ENCODE measurements around the gene ATN1.
A peak's percentile ranks its signal among the peaks of the same experiment; 100 is the strongest.

Gene ATN1

GRCh38 chr12:6941267-6941666, 13.5 kb downstream of the ATN1 start:
- no peak for TF ChIP-seq CTCF (IDR thresholded peaks at IDR 0.05; ENCODE audit: borderline replicate concordance, insufficient read depth, low read depth, low read length)

GRCh38 chr12:6941782-6942181, 14.0 kb downstream of the ATN1 start:
- no peak overlapping the region for H3K4me3 ChIP-seq (ENCODE audit: low read depth, low read length)
- no peak for TF ChIP-seq CTCF (IDR thresholded peaks at IDR 0.05; ENCODE audit: borderline replicate concordance, insufficient read depth, low read depth, low read length)

More at GRCh38 chr12:6941267-6941666, 13.5 kb downstream of the ATN1 start:
- no peak overlapping the region for H3K4me3 ChIP-seq (ENCODE audit: low read depth, low read length)

GRCh38 chr12:6942331-6942665, 14.5 kb downstream of the ATN1 start:
- no peak for TF ChIP-seq CTCF (IDR thresholded peaks at IDR 0.05; ENCODE audit: borderline replicate concordance, insufficient read depth, low read depth, low read length)
- no peak overlapping the region for H3K4me3 ChIP-seq (ENCODE audit: low read depth, low read length)

- peak overlapping the region; percentile 16 for H3K4me3 ChIP-seq (ENCODE audit: low read depth, low read length)
- TF ChIP-seq CTCF (IDR thresholded peaks at IDR 0.05; ENCODE audit: borderline replicate concordance, insufficient read depth, low read depth, low read length), result no peak
Measured at GRCh38 chr12:6943389-6943721, 15.6 kb downstream of the ATN1 start.

GRCh38 chr12:6943722-6944380, 16.1 kb downstream of the ATN1 start, which contains the start of the genes C12orf57 and RNU7-1:
C12orf57 (plus strand) TSS chr12:6944022; CDS start chr12:6944122, 100 bp downstream.
RNU7-1 (plus strand) TSS chr12:6943816.
- no peak for TF ChIP-seq CTCF (IDR thresholded peaks at IDR 0.05; ENCODE audit: borderline replicate concordance, insufficient read depth, low read depth, low read length)
- peak within 1 kb of the TSS; percentile 87 for H3K4me3 ChIP-seq (ENCODE audit: low read depth, low read length)

GRCh38 chr12:6944381-6945186, 16.8 kb downstream of the ATN1 start:
- H3K4me3 ChIP-seq (ENCODE audit: low read depth, low read length), result peak overlapping the region; percentile 87
- TF ChIP-seq CTCF (IDR thresholded peaks at IDR 0.05; ENCODE audit: borderline replicate concordance, insufficient read depth, low read depth, low read length), result peak; percentile 89

- TF ChIP-seq CTCF (IDR thresholded peaks at IDR 0.05; ENCODE audit: borderline replicate concordance, insufficient read depth, low read depth, low read length), result no peak
- H3K4me3 ChIP-seq (ENCODE audit: low read depth, low read length), result peak overlapping the region; percentile 87
Measured at GRCh38 chr12:6945613-6946012, 17.9 kb downstream of the ATN1 start.
